HepG2 (cell line): ENCODE results near the gene CTXN1. TPM values are rescaled to one million over a fixed set of nuclear protein-coding genes. Genes with fewer than 3 reads are reported as not detected.

Source experiments
- ASH2L ChIP-seq: fragments of 300-600, 200-600 bp; sonication (generic); IDR thresholded peaks from 2 replicates; pipeline ENCODE4 v1.7.0; 2017; ENCODE audit warnings: low read depth, mild to moderate bottlenecking, moderate library complexity, mixed read lengths, low read length; ENCODE audit not compliant: insufficient read length
- E2F1 ChIP-seq: sonication (generic); formaldehyde crosslinking; IDR thresholded peaks from 2 replicates; pipeline ENCODE4 v1.5.0; 2020; ENCODE audit warnings: missing genetic modification reagents
- E2F5 ChIP-seq: sonication (generic); formaldehyde crosslinking; conservative IDR thresholded peaks from 2 replicates; pipeline ENCODE4 v1.4.0; 2020; ENCODE audit warnings: missing genetic modification reagents
- MLXIP ChIP-seq: sonication (generic); formaldehyde crosslinking; IDR thresholded peaks from 2 replicates; pipeline ENCODE4 v1.9.0; 2021; ENCODE audit warnings: missing genetic modification reagents, borderline replicate concordance
- REL ChIP-seq: sonication (generic); formaldehyde crosslinking; conservative IDR thresholded peaks from 2 replicates; pipeline ENCODE4 v1.8.0; 2022; ENCODE audit warnings: mild to moderate bottlenecking, missing genetic modification reagents, moderate library complexity
- SNAPC2 ChIP-seq: sonication (generic); formaldehyde crosslinking; IDR thresholded peaks from 2 replicates; pipeline ENCODE4 v1.8.1; 2022; ENCODE audit warnings: mild to moderate bottlenecking, missing genetic modification reagents
- TAF15 ChIP-seq: fragments of 200-400 bp; formaldehyde crosslinking; IDR thresholded peaks from one replicate; pipeline ENCODE4 v1.6.1; 2018; ENCODE audit warnings: mild to moderate bottlenecking, low read depth, low read length; ENCODE audit not compliant: poor library complexity, severe bottlenecking
- TRAFD1 ChIP-seq: sonication (generic); formaldehyde crosslinking; IDR thresholded peaks from 2 replicates; pipeline ENCODE4 v1.5.1; 2020; ENCODE audit warnings: missing genetic modification reagents, mild to moderate bottlenecking, borderline replicate concordance
- TRIM24 ChIP-seq: sonication (generic); formaldehyde crosslinking; IDR thresholded peaks from 2 replicates; pipeline ENCODE4 v1.8.0; 2022; ENCODE audit warnings: mild to moderate bottlenecking, missing genetic modification reagents
- ZFP62 ChIP-seq: sonication (generic); formaldehyde crosslinking; IDR thresholded peaks from 2 replicates; pipeline ENCODE4 v1.4.0; 2020; ENCODE audit warnings: missing genetic modification reagents
- ZFYVE20 ChIP-seq: sonication (generic); formaldehyde crosslinking; IDR thresholded peaks from 2 replicates; pipeline ENCODE4 v1.8.0; 2023; ENCODE audit warnings: low read depth, mild to moderate bottlenecking, moderate library complexity, missing genetic modification reagents, borderline replicate concordance
- ZGPAT ChIP-seq: IDR thresholded peaks from 2 replicates; pipeline ENCODE4 v1.6.1; 2016; ENCODE audit warnings: mild to moderate bottlenecking
- ZHX1 ChIP-seq: sonication (generic); formaldehyde crosslinking; IDR thresholded peaks from 2 replicates; pipeline ENCODE4 v1.8.1; 2022; ENCODE audit warnings: low read depth, mild to moderate bottlenecking, missing genetic modification reagents
- ZNF124 ChIP-seq: sonication (generic); formaldehyde crosslinking; IDR thresholded peaks from 2 replicates; pipeline ENCODE4 v1.4.0; 2020; ENCODE audit warnings: missing genetic modification reagents
- ZNF501 ChIP-seq: sonication (generic); formaldehyde crosslinking; IDR thresholded peaks from 2 replicates; pipeline ENCODE4 v1.5.1; 2020; ENCODE audit warnings: mild to moderate bottlenecking, moderate library complexity, missing genetic modification reagents
- ZNF790 ChIP-seq: sonication (generic); formaldehyde crosslinking; IDR thresholded peaks from 2 replicates; pipeline ENCODE4 v1.8.0; 2022; ENCODE audit warnings: missing genetic modification reagents, mild to moderate bottlenecking, borderline replicate concordance
- polyA plus RNA-seq, 8 experiments: library from polyadenylated mRNA; depleted of rRNA in 3 of 8; stranded (reverse) in 7 of 8; unstranded in 1 of 8; fragments of >200 nt; fragmentation: Illumina TruSeq in 4 of 8; extraction: Trizol in 4 of 8; gene quantifications; 2 replicates each; pipeline versions ENCODE4 v1.2.1 to v1.2.3, GENCODE V29; 2011 to 2016; ENCODE audit warnings: low read depth in 4 of 8, missing spikeins in 1 of 8, mixed read lengths in 1 of 8; ENCODE audit not compliant: insufficient read depth in 1 of 8
- total RNA-seq, 5 experiments: library from RNA; depleted of rRNA; stranded (reverse); fragments of >200 nt; fragmentation: Illumina TruSeq; extraction: Trizol; gene quantifications; 2 replicates each; pipeline ENCODE4 v1.2.3, GENCODE V29; 2016; ENCODE audit warnings: low read depth in 1 of 5

Gene CTXN1
- total and polyA plus RNA-seq, 2 of the 13 experiments (the other 11 are each of a cell fraction or from before 2014, with no cell fraction given), result 0.11 TPM; not detected in 1

GRCh38 chr19:7916103-7916954, 9.6 kb downstream of the CTXN1 start (continued):
- TF ChIP-seq ZNF501 (0 out of 2 replicates have a peak, but pooled peaks have one; percentile 9), ASH2L (no peak), ZFP62 (CRISPR knock-in tag) (no peak), TRIM24 (CRISPR knock-in tag) (no peak), TAF15 (no peak), ZNF124 (CRISPR knock-in tag) (no peak), TRAFD1 (CRISPR knock-in tag) (no peak), ZGPAT (CRISPR knock-in tag) (no peak; the same call in 1 of the 2 replicates), E2F5 (CRISPR knock-in tag) (peak; percentile 73; the same call in 1 of the 2 replicates), ZHX1 (CRISPR knock-in tag) (peak; percentile 42; the same call in 1 of the 2 replicates), E2F1 (no peak), MLXIP (CRISPR knock-in tag) (no peak), ZFYVE20 (CRISPR knock-in tag) (no peak), SNAPC2 (CRISPR knock-in tag) (no peak), REL (CRISPR knock-in tag) (0 out of 2 replicates have a peak, but pooled peaks have one; percentile 66), ZNF790 (0 out of 2 replicates have a peak, but pooled peaks have one; percentile 52)
